Fibroblast of pulmonary artery (primary cell): ENCODE data around the gene HORMAD2.

Experiments used
- DNase-seq: peaks from one replicate; pipeline ENCODE4 v3.0.0-alpha.2; 2010; ENCODE audit warnings: low read depth
- H3K4me3 ChIP-seq: replicated peaks from 2 replicates; pipeline ENCODE4 v1.5.1; 2011; ENCODE audit warnings: low read depth, mild to moderate bottlenecking, control low read depth, low read length, moderate library complexity
- TF ChIP-seq, protein P1 (sequence below): IDR thresholded peaks from 2 replicates; pipeline ENCODE4 v1.5.1; 2011; ENCODE audit warnings: mild to moderate bottlenecking, control low read depth, low read length, inconsistent platforms; ENCODE audit errors: missing control alignments

The HORMAD2 gene

GRCh38 chr22:30117256-30117655, 37.0 kb downstream of the HORMAD2 start:
- DNase-seq: no peak
- TF ChIP-seq, protein P1, sequence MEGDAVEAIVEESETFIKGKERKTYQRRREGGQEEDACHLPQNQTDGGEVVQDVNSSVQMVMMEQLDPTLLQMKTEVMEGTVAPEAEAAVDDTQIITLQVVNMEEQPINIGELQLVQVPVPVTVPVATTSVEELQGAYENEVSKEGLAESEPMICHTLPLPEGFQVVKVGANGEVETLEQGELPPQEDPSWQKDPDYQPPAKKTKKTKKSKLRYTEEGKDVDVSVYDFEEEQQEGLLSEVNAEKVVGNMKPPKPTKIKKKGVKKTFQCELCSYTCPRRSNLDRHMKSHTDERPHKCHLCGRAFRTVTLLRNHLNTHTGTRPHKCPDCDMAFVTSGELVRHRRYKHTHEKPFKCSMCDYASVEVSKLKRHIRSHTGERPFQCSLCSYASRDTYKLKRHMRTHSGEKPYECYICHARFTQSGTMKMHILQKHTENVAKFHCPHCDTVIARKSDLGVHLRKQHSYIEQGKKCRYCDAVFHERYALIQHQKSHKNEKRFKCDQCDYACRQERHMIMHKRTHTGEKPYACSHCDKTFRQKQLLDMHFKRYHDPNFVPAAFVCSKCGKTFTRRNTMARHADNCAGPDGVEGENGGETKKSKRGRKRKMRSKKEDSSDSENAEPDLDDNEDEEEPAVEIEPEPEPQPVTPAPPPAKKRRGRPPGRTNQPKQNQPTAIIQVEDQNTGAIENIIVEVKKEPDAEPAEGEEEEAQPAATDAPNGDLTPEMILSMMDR: no peak

GRCh38 chr22:30118291-30118690, 38.0 kb downstream of the HORMAD2 start:
- TF ChIP-seq, protein P1: no peak
- no peak overlapping the region for H3K4me3 ChIP-seq
- no peak for DNase-seq

More at GRCh38 chr22:30117256-30117655, 37.0 kb downstream of the HORMAD2 start:
- H3K4me3 ChIP-seq: no peak overlapping the region

DNA sequence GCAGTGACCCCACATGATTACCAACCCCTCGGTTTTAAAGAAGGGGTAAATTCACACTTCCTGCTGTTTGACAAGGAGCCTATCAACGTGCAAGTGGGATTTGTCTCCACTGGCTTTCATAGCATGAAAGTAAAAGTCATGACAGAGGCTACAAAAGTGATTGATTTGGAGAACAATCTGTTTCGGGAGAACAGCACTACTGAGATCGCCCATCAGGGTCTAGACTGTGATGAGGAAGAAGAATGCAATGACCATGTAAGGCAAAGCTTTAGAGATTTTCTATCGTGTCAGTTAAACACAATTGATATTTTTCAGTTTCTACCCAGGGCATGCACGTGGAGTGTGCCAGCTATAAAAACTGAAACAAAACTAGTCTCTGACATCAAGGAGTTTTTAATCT, 41.7 kb downstream of the HORMAD2 start:
- TF ChIP-seq, protein P1: no peak
- DNase-seq: no peak

DNA sequence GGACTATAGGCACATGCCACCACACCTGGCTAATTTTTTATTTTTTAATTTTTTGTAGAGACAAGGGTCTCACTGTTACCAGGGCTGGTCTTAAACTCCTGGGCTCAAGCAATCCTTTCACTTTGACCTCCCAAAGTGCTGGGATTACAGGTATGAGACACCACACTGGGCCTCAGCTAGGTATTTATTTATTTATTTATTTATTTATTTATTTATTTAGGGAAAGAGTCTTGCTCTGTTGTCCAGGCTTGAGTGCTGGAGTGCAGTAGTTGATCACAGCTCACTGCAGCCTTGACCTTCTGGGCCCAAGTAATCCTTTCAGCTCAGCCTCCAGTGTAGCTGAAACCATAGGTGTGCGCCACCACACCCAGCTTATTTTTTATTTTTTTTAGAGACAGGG, 43.2 kb downstream of the HORMAD2 start:
- H3K4me3 ChIP-seq: no peak overlapping the region
- TF ChIP-seq, protein P1: no peak
- DNase-seq: no peak

More for the DNA sequence above, 41.7 kb downstream of the HORMAD2 start:
- H3K4me3 ChIP-seq: no peak overlapping the region

- no peak overlapping the region for H3K4me3 ChIP-seq
- TF ChIP-seq, protein P1: no peak
- DNase-seq: peak; percentile 63
These were observed 47.5 kb downstream of the HORMAD2 start for GRCh38 chr22:30127749-30128166.

DNA sequence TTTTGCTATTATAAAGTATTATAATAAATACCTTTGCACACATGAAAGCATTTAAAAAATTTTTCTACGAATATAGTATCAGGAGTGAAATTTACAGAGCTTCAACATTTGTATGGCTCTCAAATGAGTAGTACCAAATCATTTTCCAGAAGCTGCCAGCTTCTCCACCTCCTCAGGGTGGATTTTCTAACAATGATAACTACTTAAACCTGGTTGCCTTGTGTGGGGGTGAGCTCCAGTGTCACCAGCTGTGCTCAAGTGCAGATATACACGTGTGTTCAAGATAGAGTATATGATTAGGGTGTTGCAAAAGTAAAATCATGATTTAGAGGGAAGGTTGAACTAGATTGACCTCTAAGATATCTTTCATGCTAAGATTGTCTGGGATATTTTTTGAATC, 48.2 kb downstream of the HORMAD2 start:
- TF ChIP-seq, protein P1: no peak
- no peak for DNase-seq
- no peak overlapping the region for H3K4me3 ChIP-seq

GRCh38 chr22:30129636-30130035, 49.4 kb downstream of the HORMAD2 start:
- TF ChIP-seq, protein P1: no peak
- DNase-seq: no peak
- no peak overlapping the region for H3K4me3 ChIP-seq
